Measurements from ENCODE around the gene PDGFA.

Gene PDGFA

DNA sequence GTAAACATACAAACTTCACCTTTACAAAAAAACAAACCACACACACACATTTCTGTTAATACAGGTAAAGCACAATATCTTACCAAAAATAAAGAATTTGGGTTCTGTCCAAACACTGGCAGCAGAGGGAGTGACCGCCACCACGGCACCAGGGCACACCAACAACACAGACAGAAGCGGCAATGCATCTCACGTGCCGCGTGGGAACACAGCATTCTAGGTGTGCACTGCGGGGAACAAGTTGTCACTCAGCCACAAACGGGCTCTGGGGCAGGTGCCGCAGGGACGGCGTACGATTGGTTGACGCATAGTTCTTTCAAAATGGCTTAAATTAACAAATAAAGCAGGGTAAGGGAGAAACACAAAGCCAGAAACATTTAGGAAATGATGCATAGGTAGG is 22.3 kb downstream of the PDGFA start:
- no peak overlapping the region for H3K4me3 ChIP-seq (ENCODE audit: low read length)
- no peaks in the 10 kb centered on the region for H3K79me2 ChIP-seq (ENCODE audit: control insufficient read depth, low read length)
- no peaks in the 10 kb centered on the region for H3K4me1 ChIP-seq (ENCODE audit: control insufficient read depth, low read length)
- no peaks in the 10 kb centered on the region for H3K36me3 ChIP-seq (ENCODE audit: control insufficient read depth, low read length)
- H3K9me3 ChIP-seq (ENCODE audit: control insufficient read depth, insufficient read depth, low read length) = peaks cover 30% of the 10 kb centered on the region; the same call in 1 of the 2 replicates
- H4K20me1 ChIP-seq (ENCODE audit: control insufficient read depth, insufficient read depth, low read depth, low read length) = no peaks in the 10 kb centered on the region
- H3F3A ChIP-seq (ENCODE audit: control insufficient read depth, insufficient read depth) = no peaks in the 10 kb centered on the region
- no peak overlapping the region for H3K4me2 ChIP-seq (ENCODE audit: low read length)
- no peaks in the 10 kb centered on the region for H3K27me3 ChIP-seq (ENCODE audit: control insufficient read depth, low read length)
- H3K27ac ChIP-seq (ENCODE audit: low read depth, low read length) = no peak overlapping the region
- no peak for TF ChIP-seq CTCF (IDR thresholded peaks at IDR 0.05; ENCODE audit: low read depth, low read length, poor library complexity, severe bottlenecking)
- no peak for TF ChIP-seq EZH2phosphoT487 (IDR thresholded peaks at IDR 0.05; ENCODE audit: borderline replicate concordance, low read length)
- no peaks in the 10 kb centered on the region for H3K9me2 ChIP-seq (replicated peaks; ENCODE audit: control insufficient read depth, low read length)

GRCh38 chr7:496528-497295 is 22.9 kb downstream of the PDGFA start:
- Histone ChIP-seq H3K9me3 (ENCODE audit: control insufficient read depth, insufficient read depth, low read length) (peaks cover 36% of the 10 kb centered on the region; the same call in 1 of the 2 replicates), H3K4me3 (ENCODE audit: low read length) (no peak overlapping the region), H3K9me2 (replicated peaks; ENCODE audit: control insufficient read depth, low read length) (no peaks in the 10 kb centered on the region), H3K79me2 (ENCODE audit: control insufficient read depth, low read length) (no peaks in the 10 kb centered on the region), H3K4me1 (ENCODE audit: control insufficient read depth, low read length) (no peaks in the 10 kb centered on the region), H3K36me3 (ENCODE audit: control insufficient read depth, low read length) (no peaks in the 10 kb centered on the region), H3F3A (ENCODE audit: control insufficient read depth, insufficient read depth) (no peaks in the 10 kb centered on the region), H3K4me2 (ENCODE audit: low read length) (no peak overlapping the region), H3K27me3 (ENCODE audit: control insufficient read depth, low read length) (no peaks in the 10 kb centered on the region), H3K27ac (ENCODE audit: low read depth, low read length) (no peak overlapping the region), H4K20me1 (ENCODE audit: control insufficient read depth, insufficient read depth, low read depth, low read length) (no peaks in the 10 kb centered on the region)
- TF ChIP-seq CTCF (IDR thresholded peaks at IDR 0.05; ENCODE audit: low read depth, low read length, poor library complexity, severe bottlenecking) = no peak
- no peak for TF ChIP-seq EZH2phosphoT487 (IDR thresholded peaks at IDR 0.05; ENCODE audit: borderline replicate concordance, low read length)

DNA sequence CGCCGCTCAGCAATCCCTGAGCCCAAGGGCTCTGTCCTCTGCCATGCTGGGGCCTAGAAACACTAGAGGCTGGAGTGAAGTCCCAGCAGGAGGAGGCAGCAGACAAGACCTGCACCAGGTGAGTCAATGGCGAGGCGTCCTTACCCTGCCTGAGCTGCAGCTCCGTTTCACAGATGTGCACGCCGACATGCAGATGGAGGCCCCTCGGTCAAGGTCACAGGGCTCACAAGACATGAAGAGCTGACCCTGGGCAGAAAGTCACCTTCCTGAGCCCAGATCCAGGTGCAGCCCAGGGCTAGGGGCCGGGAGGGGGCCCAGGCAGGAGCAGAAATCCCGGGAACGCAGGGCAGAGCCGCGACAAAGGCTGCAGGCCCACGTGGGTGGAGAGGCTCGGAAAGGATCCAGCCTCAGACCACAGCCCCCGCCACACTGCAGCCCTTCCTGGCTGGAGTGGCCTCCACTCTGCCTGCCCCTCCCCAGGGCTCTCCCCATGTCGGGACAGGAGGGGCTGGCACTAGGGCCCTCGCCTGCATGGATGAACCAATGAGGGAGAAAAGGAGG is 23.8 kb downstream of the PDGFA start:
- Histone ChIP-seq H4K20me1 (ENCODE audit: control insufficient read depth, insufficient read depth, low read depth, low read length) (no peaks in the 10 kb centered on the region), H3F3A (ENCODE audit: control insufficient read depth, insufficient read depth) (no peaks in the 10 kb centered on the region), H3K27ac (ENCODE audit: low read depth, low read length) (no peak overlapping the region), H3K9me3 (ENCODE audit: control insufficient read depth, insufficient read depth, low read length) (peaks cover 37% of the 10 kb centered on the region; the same call in 1 of the 2 replicates), H3K27me3 (ENCODE audit: control insufficient read depth, low read length) (no peaks in the 10 kb centered on the region), H3K9me2 (replicated peaks; ENCODE audit: control insufficient read depth, low read length) (no peaks in the 10 kb centered on the region), H3K4me3 (ENCODE audit: low read length) (no peak overlapping the region), H3K79me2 (ENCODE audit: control insufficient read depth, low read length) (no peaks in the 10 kb centered on the region), H3K36me3 (ENCODE audit: control insufficient read depth, low read length) (no peaks in the 10 kb centered on the region), H3K4me1 (ENCODE audit: control insufficient read depth, low read length) (no peaks in the 10 kb centered on the region), H3K4me2 (ENCODE audit: low read length) (no peak overlapping the region)
- TF ChIP-seq EZH2phosphoT487 (IDR thresholded peaks at IDR 0.05; ENCODE audit: borderline replicate concordance, low read length) (no peak), CTCF (IDR thresholded peaks at IDR 0.05; ENCODE audit: low read depth, low read length, poor library complexity, severe bottlenecking) (no peak)

Data from DOHH2 (cell line).